HG03521 (cell line): ENCODE measurements around the gene TRPT1.
A peak's percentile ranks its signal among the peaks of the same experiment; 100 is the strongest.

Source experiments
- ATAC-seq: cut with Tn5 transposase; IDR thresholded peaks from one replicate; pipeline ENCODE4 v1.9.1; 2021; ENCODE audit warnings: mild to moderate bottlenecking, moderate library complexity; ENCODE audit not compliant: unreplicated experiment

TRPT1 gene

GRCh38 chr11:64231546-64231945 is 5.6 kb upstream of the TRPT1 start:
- ATAC-seq, result no peak

- no peak for ATAC-seq
Measured at GRCh38 chr11:64230985-64231365, 5.0 kb upstream of the TRPT1 start.

GRCh38 chr11:64230171-64230984 is 4.4 kb upstream of the TRPT1 start, which contains the start of gene DNAJC4:
Gene DNAJC4 (plus strand): TSS chr11:64230548. CDS start chr11:64230855, 307 bp downstream.
- peak; percentile 37 for ATAC-seq

- no peak for ATAC-seq
Measured at GRCh38 chr11:64229744-64230170, 3.8 kb upstream of the TRPT1 start.

- ATAC-seq, result no peak
Measured at GRCh38 chr11:64229090-64229743, 3.2 kb upstream of the TRPT1 start.

- ATAC-seq, result no peak
Measured at GRCh38 chr11:64227405-64227956, 1.5 kb upstream of the TRPT1 start.

GRCh38 chr11:64226507-64227051 is 593 bp upstream of the TRPT1 start:
- ATAC-seq, result no peak

- no peak for ATAC-seq
Measured at GRCh38 chr11:64224891-64225607, 937 bp downstream of the TRPT1 start.

- no peak for ATAC-seq
Measured at GRCh38 chr11:64224151-64224890, 1.7 kb downstream of the TRPT1 start.

- ATAC-seq, result no peak
Measured at GRCh38 chr11:64223001-64223651, 2.9 kb downstream of the TRPT1 start.

GRCh38 chr11:64222651-64223000 is 3.4 kb downstream of the TRPT1 start:
- ATAC-seq, result no peak

- ATAC-seq, result no peak
Measured at GRCh38 chr11:64220798-64221197, 5.2 kb downstream of the TRPT1 start.

- ATAC-seq, result no peak
Measured at GRCh38 chr11:64220271-64220670, 5.7 kb downstream of the TRPT1 start.

- ATAC-seq, result no peak
Measured at GRCh38 chr11:64219755-64220154, 6.2 kb downstream of the TRPT1 start.

- no peak for ATAC-seq
Measured at GRCh38 chr11:64219354-64219684, 6.7 kb downstream of the TRPT1 start.

- no peak for ATAC-seq
Measured at GRCh38 chr11:64218628-64219353, 7.2 kb downstream of the TRPT1 start.

- no peak for ATAC-seq
Measured at GRCh38 chr11:64216879-64217278, 9.1 kb downstream of the TRPT1 start.

- no peak for ATAC-seq
Measured at GRCh38 chr11:64211181-64211872, 14.7 kb downstream of the TRPT1 start.
